NCI-H1092 (cell line): Measurements from ENCODE around the gene OSBPL7.

Experiments used
- DNase-seq: peaks from one replicate; lab custom pipeline; 2025; lab: John Stamatoyannopoulos, UW

OSBPL7 gene

DNA sequence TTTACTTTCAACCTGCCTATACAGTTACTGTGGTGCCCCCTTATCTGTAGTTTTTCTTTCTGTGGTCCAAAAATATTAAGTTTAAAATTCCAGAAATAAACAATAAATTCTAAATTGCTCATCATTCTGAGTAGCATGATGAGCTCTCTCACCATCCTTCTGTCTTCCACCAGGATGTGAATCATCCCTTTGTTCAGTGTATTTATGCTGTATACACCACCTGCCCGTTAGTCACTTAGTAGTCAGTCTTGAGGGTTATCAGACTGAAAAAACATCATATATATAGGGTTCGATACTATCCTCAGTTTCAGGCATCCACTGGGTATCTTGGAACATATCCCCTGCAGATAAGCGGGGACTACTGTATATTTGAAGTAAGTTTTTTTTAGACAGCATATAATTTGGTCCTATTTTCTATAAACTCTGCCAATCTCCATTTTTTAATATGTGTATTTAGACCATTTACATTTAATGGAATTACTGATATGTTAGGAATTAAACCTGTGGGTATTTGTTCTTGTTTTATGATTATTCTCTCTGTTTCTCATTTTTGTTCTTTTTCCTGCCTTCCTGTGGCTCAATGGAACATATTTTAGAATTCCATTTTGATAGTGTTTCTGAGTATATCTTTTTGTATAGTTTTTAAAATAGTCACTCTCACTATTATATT, 57.5 kb downstream of the OSBPL7 start:
- no peak for DNase-seq

DNA sequence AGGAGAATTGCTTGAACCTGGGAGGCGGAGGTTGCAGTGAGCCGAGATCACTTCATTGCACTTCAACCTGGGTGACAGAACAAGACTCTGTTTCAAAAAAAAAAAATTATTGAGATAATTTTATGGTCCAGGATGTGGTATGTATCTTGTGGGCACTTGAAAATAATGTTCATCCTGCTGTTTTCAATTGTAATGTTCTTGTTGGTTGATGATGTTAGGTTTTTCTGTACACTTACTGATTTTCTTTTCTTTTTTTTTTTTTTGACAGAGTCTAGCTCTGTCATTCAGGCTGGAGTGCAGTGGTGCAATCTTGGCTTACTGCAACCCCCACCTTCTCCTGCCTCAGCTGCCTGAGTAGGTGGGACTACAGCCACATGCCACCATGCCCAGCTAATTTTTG, 58.9 kb downstream of the OSBPL7 start:
- no peak for DNase-seq

- DNase-seq: no peak
Observed at GRCh38 chr17:47760409-47761140, 61.0 kb downstream of the OSBPL7 start.

GRCh38 chr17:47757386-47757785, 64.2 kb downstream of the OSBPL7 start:
- DNase-seq: no peak
